AG09319 (cell line): Measurements from ENCODE around the gene PMS1.

ENCODE experiments used
- DNase-seq: peaks from one replicate; pipeline ENCODE4 v3.0.0-alpha.2; 2010; ENCODE audit warnings: low read depth; ENCODE audit errors: extremely low read depth
- TF ChIP-seq, protein P1 (sequence below): IDR thresholded peaks from 2 replicates; pipeline ENCODE4 v1.5.1; 2011; ENCODE audit warnings: low read depth, mild to moderate bottlenecking, inconsistent platforms, low read length, moderate library complexity

The PMS1 gene

DNA sequence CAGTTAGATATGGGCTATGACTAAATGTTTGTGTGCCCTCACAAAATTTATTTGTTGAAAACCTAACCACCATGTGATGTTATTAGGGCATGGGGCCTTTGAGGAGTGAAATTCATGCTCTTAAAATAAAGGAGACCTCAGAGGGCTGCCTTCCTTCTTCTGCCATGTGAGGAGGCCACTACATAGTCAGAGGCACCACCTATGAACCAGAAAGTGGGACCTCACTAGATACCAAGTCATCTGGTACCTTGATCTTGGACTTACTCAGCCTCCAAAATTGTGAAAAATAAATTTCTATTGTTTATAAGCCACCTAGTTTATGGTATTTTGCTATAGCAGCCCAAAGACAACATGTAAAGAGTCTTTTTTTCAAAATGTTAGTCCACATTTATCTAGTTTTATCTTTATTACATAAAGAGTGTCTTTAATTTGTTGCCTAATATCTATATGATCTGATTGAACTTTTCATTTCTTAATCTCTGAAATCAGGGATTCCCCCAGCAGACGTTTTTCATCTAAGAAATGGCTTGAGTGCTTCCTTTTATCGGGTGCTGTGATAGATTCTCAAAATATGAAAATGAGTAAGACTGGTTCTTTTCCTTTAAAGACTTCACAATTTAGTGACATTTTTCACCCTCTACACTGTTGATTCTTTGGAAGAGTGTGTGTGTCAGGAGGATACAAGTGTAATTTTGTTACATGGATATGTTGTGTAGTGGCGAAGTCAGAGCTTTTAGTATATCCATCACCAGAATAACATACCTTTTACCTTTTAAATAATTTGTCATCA lies 34.2 kb downstream of the PMS1 start:
- TF ChIP-seq, protein P1, sequence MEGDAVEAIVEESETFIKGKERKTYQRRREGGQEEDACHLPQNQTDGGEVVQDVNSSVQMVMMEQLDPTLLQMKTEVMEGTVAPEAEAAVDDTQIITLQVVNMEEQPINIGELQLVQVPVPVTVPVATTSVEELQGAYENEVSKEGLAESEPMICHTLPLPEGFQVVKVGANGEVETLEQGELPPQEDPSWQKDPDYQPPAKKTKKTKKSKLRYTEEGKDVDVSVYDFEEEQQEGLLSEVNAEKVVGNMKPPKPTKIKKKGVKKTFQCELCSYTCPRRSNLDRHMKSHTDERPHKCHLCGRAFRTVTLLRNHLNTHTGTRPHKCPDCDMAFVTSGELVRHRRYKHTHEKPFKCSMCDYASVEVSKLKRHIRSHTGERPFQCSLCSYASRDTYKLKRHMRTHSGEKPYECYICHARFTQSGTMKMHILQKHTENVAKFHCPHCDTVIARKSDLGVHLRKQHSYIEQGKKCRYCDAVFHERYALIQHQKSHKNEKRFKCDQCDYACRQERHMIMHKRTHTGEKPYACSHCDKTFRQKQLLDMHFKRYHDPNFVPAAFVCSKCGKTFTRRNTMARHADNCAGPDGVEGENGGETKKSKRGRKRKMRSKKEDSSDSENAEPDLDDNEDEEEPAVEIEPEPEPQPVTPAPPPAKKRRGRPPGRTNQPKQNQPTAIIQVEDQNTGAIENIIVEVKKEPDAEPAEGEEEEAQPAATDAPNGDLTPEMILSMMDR = no peak
- no peak for DNase-seq

- peak; percentile 54 for DNase-seq
- TF ChIP-seq, protein P1 = no peak
Observed at GRCh38 chr2:189819297-189819704, 35.1 kb downstream of the PMS1 start.

- DNase-seq = peak; percentile 62
- TF ChIP-seq, protein P1 = no peak
Observed at GRCh38 chr2:189821953-189822748, 37.9 kb downstream of the PMS1 start.

GRCh38 chr2:189824694-189825396 lies 40.6 kb downstream of the PMS1 start:
- TF ChIP-seq, protein P1 = no peak
- DNase-seq = no peak

GRCh38 chr2:189826039-189826438 lies 41.8 kb downstream of the PMS1 start:
- TF ChIP-seq, protein P1 = no peak
- DNase-seq = no peak

DNA sequence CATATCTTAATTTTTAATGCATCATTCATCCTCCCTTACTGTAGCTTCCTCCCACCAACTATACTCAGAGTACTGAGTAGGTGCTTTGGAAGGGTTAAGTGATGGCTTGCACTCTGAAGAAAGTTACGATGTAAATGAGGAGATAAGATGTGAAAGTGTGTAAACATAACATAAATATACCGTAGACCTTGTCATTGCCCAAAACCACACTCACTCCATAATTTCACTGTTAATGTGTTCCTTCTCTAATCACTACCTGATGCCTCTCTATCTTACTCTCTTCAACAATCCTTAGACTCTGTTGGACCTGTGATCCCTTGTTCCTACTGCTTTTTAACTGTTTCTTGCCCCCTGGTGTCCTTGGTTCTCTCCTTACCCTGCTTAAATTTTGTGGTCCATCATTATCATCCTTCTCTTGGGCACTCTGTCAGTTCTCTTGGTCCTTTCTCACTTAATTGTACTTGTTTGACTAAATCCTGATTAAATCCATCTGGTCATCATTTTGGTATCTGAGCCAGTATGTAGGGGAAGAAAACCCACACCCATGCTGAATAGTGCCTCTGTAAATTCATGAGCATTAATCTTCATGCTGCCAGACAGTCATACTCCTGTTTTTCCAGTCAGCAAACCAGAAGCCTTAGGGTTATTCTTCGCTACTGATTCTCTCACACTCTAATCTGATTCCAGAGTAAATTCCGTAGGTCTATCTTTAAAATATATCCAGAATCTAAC lies 45.0 kb downstream of the PMS1 start:
- TF ChIP-seq, protein P1 = no peak
- DNase-seq = peak; percentile 27
